HL-60 (cell line): ENCODE results near the gene TPGS2.

Experiments
- DNase-seq, 2 experiments: peaks; one replicate each; pipeline ENCODE4 v3.0.0-alpha.2; 2010 to 2020; ENCODE audit warnings: low read depth in 1 of 2, low spot score in 1 of 2
- H3K27ac ChIP-seq: fragments of 250-450 bp; sonication (Bioruptor Pico); replicated peaks from 2 replicates; pipeline ENCODE4 v1.5.1; 2020; ENCODE audit warnings: mild to moderate bottlenecking, moderate library complexity
- H3K27me3 ChIP-seq: fragments of 250-450 bp; sonication (Bioruptor Pico); 2 replicates; pipeline ENCODE4 v1.5.1; 2021; ENCODE audit warnings: mild to moderate bottlenecking, moderate library complexity; ENCODE audit not compliant: insufficient read depth, poor library complexity, severe bottlenecking
- H3K4me3 ChIP-seq: replicated peaks from 2 replicates; pipeline ENCODE4 v1.5.1; 2011; ENCODE audit warnings: mild to moderate bottlenecking, control low read depth, low read length; ENCODE audit not compliant: insufficient read depth
- CTCF ChIP-seq: IDR thresholded peaks from one replicate; pipeline ENCODE4 v1.5.1; 2011; ENCODE audit warnings: low read length, control low read depth, inconsistent platforms; ENCODE audit not compliant: insufficient read depth
- GABPA ChIP-seq: IDR thresholded peaks from 2 replicates; pipeline ENCODE4 v1.6.1; 2012; ENCODE audit warnings: low read depth
- POLR2AphosphoS5 ChIP-seq: IDR thresholded peaks from 2 replicates; pipeline ENCODE4 v1.6.1; 2012; ENCODE audit warnings: low read depth
- REST ChIP-seq: IDR thresholded peaks from 2 replicates; pipeline ENCODE4 v1.6.1; 2012; ENCODE audit warnings: low read depth; ENCODE audit not compliant: insufficient replicate concordance
- SPI1 ChIP-seq: IDR thresholded peaks from 2 replicates; pipeline ENCODE4 v1.6.1; 2012; ENCODE audit warnings: low read depth, mild to moderate bottlenecking, borderline replicate concordance

TPGS2 gene

GRCh38 chr18:36776650-36777049, 52.2 kb downstream of the TPGS2 start:
- no peak for TF ChIP-seq SPI1
- H3K27ac ChIP-seq, result no peak overlapping the region
- no peak for DNase-seq
- no peaks in the 10 kb centered on the region for H3K27me3 ChIP-seq
- H3K4me3 ChIP-seq, result no peak overlapping the region

GRCh38 chr18:36775396-36775795, 53.4 kb downstream of the TPGS2 start:
- Histone ChIP-seq H3K27me3 (no peaks in the 10 kb centered on the region), H3K27ac (no peak overlapping the region), H3K4me3 (no peak overlapping the region)
- no peak for DNase-seq
- TF ChIP-seq POLR2AphosphoS5, result no peak
- TF ChIP-seq CTCF, result no peak
- no peak for TF ChIP-seq SPI1
- TF ChIP-seq GABPA, result no peak
- no peak for TF ChIP-seq REST

- no peak for DNase-seq
- TF ChIP-seq CTCF, result no peak
- no peak for TF ChIP-seq SPI1
- H3K27me3 ChIP-seq, result no peaks in the 10 kb centered on the region
- H3K27ac ChIP-seq, result no peak overlapping the region
- no peak overlapping the region for H3K4me3 ChIP-seq
Measured at GRCh38 chr18:36772241-36772723, 56.5 kb downstream of the TPGS2 start.

GRCh38 chr18:36771245-36771644, 57.6 kb downstream of the TPGS2 start:
- TF ChIP-seq SPI1 (no peak), CTCF (no peak), REST (no peak), POLR2AphosphoS5 (no peak), GABPA (no peak)
- no peak for DNase-seq
- no peak overlapping the region for H3K4me3 ChIP-seq
- H3K27ac ChIP-seq, result no peak overlapping the region
- H3K27me3 ChIP-seq, result no peaks in the 10 kb centered on the region
